NT2/D1 (cell line): Measurements from ENCODE around the gene REPIN1.

Experiments used
- DNase-seq: peaks from one replicate; pipeline ENCODE4 v3.0.0-alpha.2; 2011; ENCODE audit warnings: low read depth, low spot score
- H3K27me3 ChIP-seq: 2 replicates; pipeline ENCODE4 v1.6.0; 2011; ENCODE audit warnings: mild to moderate bottlenecking; ENCODE audit not compliant: insufficient read length, insufficient read depth
- H3K36me3 ChIP-seq: 2 replicates; pipeline ENCODE4 v1.6.1; 2011; ENCODE audit warnings: mild to moderate bottlenecking, low read length, mixed read lengths; ENCODE audit not compliant: insufficient read depth, insufficient read length
- H3K4me1 ChIP-seq: 2 replicates; pipeline ENCODE4 v1.5.1; 2011; ENCODE audit not compliant: insufficient read depth, insufficient read length
- H3K4me3 ChIP-seq: 2 replicates; pipeline ENCODE4 v1.5.1; 2011; ENCODE audit warnings: low read depth; ENCODE audit not compliant: insufficient read length
- H3K9ac ChIP-seq: 2 replicates; pipeline ENCODE4 v1.6.0; 2011; ENCODE audit warnings: low read depth; ENCODE audit not compliant: insufficient read length
- H3K9me3 ChIP-seq: 2 replicates; pipeline ENCODE4 v1.5.1; 2011; ENCODE audit warnings: mild to moderate bottlenecking, low read length; ENCODE audit not compliant: insufficient read depth
- SUZ12 ChIP-seq: IDR thresholded peaks from 2 replicates; pipeline ENCODE4 v1.6.1; 2011; ENCODE audit not compliant: insufficient read length, insufficient read depth; ENCODE audit errors: extremely low read depth
- YY1 ChIP-seq: IDR thresholded peaks from 2 replicates; pipeline ENCODE4 v1.6.1; 2011; ENCODE audit not compliant: insufficient read length, insufficient read depth
- ZNF274 ChIP-seq: IDR thresholded peaks from 2 replicates; pipeline ENCODE4 v1.6.1; 2011; ENCODE audit warnings: mild to moderate bottlenecking, low read depth, low read length

REPIN1 gene

DNA sequence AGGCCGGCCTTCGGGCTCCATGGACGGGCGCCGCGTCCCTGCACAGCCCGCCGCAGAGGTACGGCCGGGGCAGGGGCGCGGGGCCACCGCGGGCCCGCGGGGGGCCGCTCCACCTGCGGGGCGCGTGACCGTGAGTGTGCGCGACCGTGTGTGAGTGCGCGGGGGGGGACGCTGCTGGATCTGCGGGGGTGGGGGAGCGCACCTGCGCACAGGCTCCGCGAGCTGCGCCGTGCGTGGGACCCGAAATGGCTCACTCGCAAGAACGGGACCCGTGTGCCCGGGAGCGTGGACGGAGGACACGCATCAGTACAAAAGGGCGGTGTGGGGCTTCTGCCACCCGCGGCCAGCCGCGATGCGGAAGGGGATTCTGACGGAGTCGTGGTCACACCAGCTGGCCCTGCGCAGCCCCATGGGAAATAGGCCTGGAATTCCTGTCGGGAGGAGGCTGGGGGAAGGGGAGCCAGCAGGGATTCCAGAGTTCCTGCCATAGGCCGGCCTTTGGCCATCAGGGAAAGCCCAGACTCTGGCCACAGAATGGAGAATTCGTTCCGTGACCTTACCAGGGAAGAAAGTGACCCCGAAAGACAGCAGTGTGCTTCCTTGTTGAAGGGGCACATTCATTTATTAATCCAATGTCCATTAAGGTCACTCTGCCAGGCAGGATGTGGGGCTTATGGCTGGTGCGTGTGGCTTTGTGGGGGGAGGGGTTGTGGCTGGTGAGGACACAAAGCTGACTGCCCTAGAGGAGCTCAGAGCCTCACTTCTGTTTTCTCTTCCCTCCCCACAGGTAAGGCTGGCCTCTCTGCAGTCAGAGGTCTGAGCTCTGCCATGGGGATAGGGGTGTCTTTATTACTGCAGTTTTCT lies 494 bp downstream of the REPIN1 start:
- Histone ChIP-seq H3K36me3 (peaks cover 47% of the 10 kb centered on the region), H3K27me3 (no peaks in the 10 kb centered on the region), H3K4me1 (peaks cover 8% of the 10 kb centered on the region), H3K9ac (peak overlapping the region; percentile 98), H3K9me3 (no peaks in the 10 kb centered on the region), H3K4me3 (peak overlapping the region; percentile 77)
- TF ChIP-seq YY1: peak; percentile 8
- no peak for TF ChIP-seq SUZ12
- no peak for DNase-seq

DNA sequence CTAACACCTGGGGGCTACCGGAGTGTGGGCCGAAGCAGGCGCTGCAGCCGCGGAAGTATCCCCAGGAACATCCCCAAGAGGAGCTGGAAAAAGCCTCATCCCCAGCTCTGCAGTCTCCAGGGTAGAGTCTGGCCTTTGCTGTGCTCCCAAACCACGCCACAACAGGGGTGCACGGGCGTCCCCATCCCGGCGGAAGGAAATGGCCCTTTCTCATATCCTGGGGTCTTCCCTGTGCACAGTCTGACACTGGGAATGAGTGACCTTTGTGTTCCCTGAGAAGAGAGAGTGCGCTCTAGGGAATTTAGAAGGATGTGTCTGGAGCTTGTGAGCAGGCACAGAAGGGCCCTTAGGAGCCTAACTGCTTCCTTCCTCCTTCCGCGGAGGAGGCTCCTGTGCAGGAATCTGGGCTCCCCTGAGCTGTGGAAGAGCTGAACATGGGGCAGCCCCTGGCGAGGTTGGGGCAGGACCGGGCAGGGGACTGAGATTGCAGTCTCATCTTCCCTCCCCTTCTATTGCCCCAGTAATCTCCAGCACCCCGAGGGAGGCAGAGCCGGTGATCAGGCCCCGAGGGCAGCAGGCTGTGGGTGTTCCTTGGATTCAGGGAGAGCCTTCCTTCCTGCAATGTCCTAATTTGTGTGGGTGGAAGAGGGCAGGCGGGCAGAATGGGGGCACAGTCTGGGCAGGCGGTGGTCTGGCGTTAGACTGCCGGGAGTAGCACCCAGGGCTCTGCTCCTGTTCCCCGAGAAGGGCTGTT lies 1.3 kb downstream of the REPIN1 start:
- peak overlapping the region; percentile 98 for H3K9ac ChIP-seq
- DNase-seq: no peak
- H3K9me3 ChIP-seq: no peaks in the 10 kb centered on the region
- H3K27me3 ChIP-seq: no peaks in the 10 kb centered on the region
- peak overlapping the region; percentile 77 for H3K4me3 ChIP-seq
- peaks cover 53% of the 10 kb centered on the region for H3K36me3 ChIP-seq
- TF ChIP-seq ZNF274 (no peak), SUZ12 (no peak), YY1 (no peak)
- H3K4me1 ChIP-seq: peaks cover 12% of the 10 kb centered on the region

DNA sequence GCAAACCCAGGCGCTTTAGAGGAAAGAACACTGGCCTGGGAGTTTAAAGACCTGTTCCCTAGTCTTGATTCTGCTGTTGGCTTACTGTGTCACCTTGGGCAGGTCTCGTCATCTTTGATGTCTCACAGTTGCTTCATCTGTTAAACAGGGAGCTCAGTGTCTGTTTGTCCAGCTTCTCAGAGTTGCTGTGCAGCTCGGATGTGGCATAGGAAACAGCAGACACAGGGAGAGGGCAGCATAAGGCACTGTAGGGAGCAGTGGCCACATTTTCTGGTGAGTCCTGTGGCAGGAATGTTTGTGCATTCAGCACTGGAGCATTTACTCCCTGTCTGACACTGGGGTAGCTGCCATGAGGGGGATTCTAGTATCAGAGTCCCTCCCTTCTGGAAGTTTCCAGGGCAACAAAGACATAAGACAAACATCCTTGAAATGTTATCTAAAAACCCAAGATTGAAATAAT lies 2.0 kb downstream of the REPIN1 start:
- no peak for TF ChIP-seq SUZ12
- TF ChIP-seq YY1: no peak
- no peak for TF ChIP-seq ZNF274
- Histone ChIP-seq H3K36me3 (peaks cover 53% of the 10 kb centered on the region), H3K9ac (peak overlapping the region; percentile 64), H3K27me3 (no peaks in the 10 kb centered on the region), H3K4me1 (peaks cover 12% of the 10 kb centered on the region), H3K9me3 (no peaks in the 10 kb centered on the region), H3K4me3 (no peak overlapping the region)
- DNase-seq: no peak

DNA sequence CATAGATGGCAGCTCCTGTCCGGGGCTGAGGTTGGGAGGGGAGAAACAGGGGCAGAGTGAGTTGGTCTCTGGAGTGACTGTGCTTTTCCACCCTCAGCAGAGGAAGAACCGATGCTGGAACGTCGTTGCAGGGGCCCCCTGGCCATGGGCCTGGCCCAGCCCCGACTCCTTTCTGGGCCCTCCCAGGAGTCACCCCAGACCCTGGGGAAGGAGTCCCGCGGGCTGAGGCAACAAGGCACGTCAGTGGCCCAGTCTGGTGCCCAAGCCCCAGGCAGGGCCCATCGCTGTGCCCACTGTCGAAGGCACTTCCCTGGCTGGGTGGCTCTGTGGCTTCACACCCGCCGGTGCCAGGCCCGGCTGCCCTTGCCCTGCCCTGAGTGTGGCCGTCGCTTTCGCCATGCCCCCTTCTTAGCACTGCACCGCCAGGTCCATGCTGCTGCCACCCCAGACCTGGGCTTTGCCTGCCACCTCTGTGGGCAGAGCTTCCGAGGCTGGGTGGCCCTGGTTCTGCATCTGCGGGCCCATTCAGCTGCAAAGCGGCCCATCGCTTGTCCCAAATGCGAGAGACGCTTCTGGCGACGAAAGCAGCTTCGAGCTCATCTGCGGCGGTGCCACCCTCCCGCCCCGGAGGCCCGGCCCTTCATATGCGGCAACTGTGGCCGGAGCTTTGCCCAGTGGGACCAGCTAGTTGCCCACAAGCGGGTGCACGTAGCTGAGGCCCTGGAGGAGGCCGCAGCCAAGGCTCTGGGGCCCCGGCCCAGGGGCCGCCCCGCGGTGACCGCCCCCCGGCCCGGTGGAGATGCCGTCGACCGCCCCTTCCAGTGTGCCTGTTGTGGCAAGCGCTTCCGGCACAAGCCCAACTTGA lies 2.7 kb downstream of the REPIN1 start:
- TF ChIP-seq YY1 (no peak), SUZ12 (no peak)
- Histone ChIP-seq H3K36me3 (peaks cover 60% of the 10 kb centered on the region), H3K27me3 (no peaks in the 10 kb centered on the region), H3K9me3 (no peaks in the 10 kb centered on the region), H3K4me1 (peaks cover 12% of the 10 kb centered on the region), H3K9ac (peak overlapping the region; percentile 42), H3K4me3 (no peak overlapping the region)
- no peak for DNase-seq

DNA sequence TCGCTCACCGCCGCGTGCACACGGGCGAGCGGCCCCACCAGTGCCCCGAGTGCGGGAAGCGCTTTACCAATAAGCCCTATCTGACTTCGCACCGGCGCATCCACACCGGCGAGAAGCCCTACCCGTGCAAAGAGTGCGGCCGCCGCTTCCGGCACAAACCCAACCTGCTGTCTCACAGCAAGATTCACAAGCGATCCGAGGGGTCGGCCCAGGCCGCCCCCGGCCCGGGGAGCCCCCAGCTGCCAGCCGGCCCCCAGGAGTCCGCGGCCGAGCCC lies 3.3 kb downstream of the REPIN1 start:
- Histone ChIP-seq H3K27me3 (no peaks in the 10 kb centered on the region), H3K9ac (no peak overlapping the region), H3K4me1 (peaks cover 12% of the 10 kb centered on the region), H3K4me3 (no peak overlapping the region), H3K36me3 (peaks cover 60% of the 10 kb centered on the region), H3K9me3 (no peaks in the 10 kb centered on the region)
- TF ChIP-seq SUZ12 (no peak), YY1 (no peak), ZNF274 (no peak)
- no peak for DNase-seq

DNA sequence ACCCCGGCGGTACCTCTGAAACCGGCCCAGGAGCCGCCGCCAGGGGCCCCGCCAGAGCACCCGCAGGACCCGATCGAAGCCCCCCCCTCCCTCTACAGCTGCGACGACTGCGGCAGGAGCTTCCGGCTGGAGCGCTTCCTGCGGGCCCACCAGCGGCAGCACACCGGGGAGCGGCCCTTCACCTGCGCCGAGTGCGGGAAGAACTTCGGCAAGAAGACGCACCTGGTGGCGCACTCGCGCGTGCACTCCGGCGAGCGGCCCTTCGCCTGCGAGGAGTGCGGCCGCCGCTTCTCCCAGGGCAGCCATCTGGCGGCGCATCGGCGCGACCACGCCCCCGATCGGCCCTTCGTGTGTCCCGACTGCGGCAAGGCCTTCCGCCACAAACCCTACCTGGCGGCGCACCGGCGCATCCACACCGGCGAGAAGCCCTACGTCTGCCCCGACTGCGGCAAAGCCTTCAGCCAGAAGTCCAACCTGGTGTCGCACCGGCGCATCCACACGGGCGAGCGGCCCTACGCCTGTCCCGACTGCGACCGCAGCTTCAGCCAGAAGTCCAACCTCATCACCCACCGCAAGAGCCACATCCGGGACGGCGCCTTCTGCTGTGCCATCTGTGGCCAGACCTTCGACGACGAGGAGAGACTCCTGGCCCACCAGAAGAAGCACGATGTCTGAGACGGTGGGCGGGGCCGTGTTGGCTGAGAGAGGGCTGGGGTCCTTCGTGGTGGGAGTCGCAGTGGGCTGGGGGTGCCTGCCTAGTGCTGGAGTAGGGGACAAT lies 3.8 kb downstream of the REPIN1 start:
- TF ChIP-seq ZNF274: no peak
- TF ChIP-seq SUZ12: no peak
- no peak for TF ChIP-seq YY1
- Histone ChIP-seq H3K4me1 (peaks cover 12% of the 10 kb centered on the region), H3K4me3 (no peak overlapping the region), H3K36me3 (peaks cover 60% of the 10 kb centered on the region), H3K9me3 (no peaks in the 10 kb centered on the region), H3K27me3 (no peaks in the 10 kb centered on the region), H3K9ac (peak overlapping the region; percentile 32)
- no peak for DNase-seq
